Kidney capillary endothelial cell (primary cell): ENCODE measurements around the gene LLGL2.
"Not testable (repeated sequence)": the region's sequence is repeated elsewhere in the genome, so short reads cannot be mapped to it uniquely, and the experiment has no call there.

Experiments used
- DNase-seq: peaks from one replicate; pipeline ENCODE4 v3.0.0-alpha.2; 2018; ENCODE audit warnings: low spot score

The LLGL2 gene

GRCh38 chr17:75591722-75592302 is 66.3 kb downstream of the LLGL2 start:
- no peak for DNase-seq

GRCh38 chr17:75592348-75593020 is 67.0 kb downstream of the LLGL2 start:
- no peak for DNase-seq

GRCh38 chr17:75593430-75593829 is 67.9 kb downstream of the LLGL2 start:
- DNase-seq, result not testable (repeated sequence)

GRCh38 chr17:75594499-75595283 is 69.2 kb downstream of the LLGL2 start:
- no peak for DNase-seq

- no peak for DNase-seq
Observed at GRCh38 chr17:75595284-75595919, 69.9 kb downstream of the LLGL2 start.

- no peak for DNase-seq
Observed at GRCh38 chr17:75595920-75596313, 70.4 kb downstream of the LLGL2 start.

GRCh38 chr17:75596320-75597087 is 71.0 kb downstream of the LLGL2 start:
- no peak for DNase-seq

GRCh38 chr17:75601057-75601987 is 75.8 kb downstream of the LLGL2 start:
- DNase-seq, result peak; percentile 30

- no peak for DNase-seq
Observed at GRCh38 chr17:75602644-75603043, 77.1 kb downstream of the LLGL2 start.

GRCh38 chr17:75603123-75603522 is 77.6 kb downstream of the LLGL2 start:
- no peak for DNase-seq

GRCh38 chr17:75604034-75604695 is 78.7 kb downstream of the LLGL2 start:
- DNase-seq, result no peak

- no peak for DNase-seq
Observed at GRCh38 chr17:75605790-75606189, 80.3 kb downstream of the LLGL2 start.

GRCh38 chr17:75607086-75607485 is 81.6 kb downstream of the LLGL2 start:
- DNase-seq, result peak; percentile 4

- no peak for DNase-seq
Observed at GRCh38 chr17:75610103-75610984, 84.8 kb downstream of the LLGL2 start.

- DNase-seq, result no peak
Observed at GRCh38 chr17:75611851-75612429, 86.4 kb downstream of the LLGL2 start.

GRCh38 chr17:75612906-75613626 is 87.6 kb downstream of the LLGL2 start:
- no peak for DNase-seq

GRCh38 chr17:75614006-75614405 is 88.5 kb downstream of the LLGL2 start:
- no peak for DNase-seq
